Measurements from ENCODE around the gene ST3GAL2. TPM values are rescaled to one million over a fixed set of nuclear protein-coding genes. Genes with fewer than 3 reads are reported as not detected.
"Not testable (repeated sequence)": the region's sequence is repeated elsewhere in the genome, so short reads cannot be mapped to it uniquely, and the experiment has no call there.

ST3GAL2 gene
- total RNA-seq, 1 donor from 2014 or later, result 57.4 TPM

GRCh38 chr16:70342016-70342415 is 96.9 kb downstream of the ST3GAL2 start:
- Mint-ChIP-seq H3K36me3 (ENCODE audit: low read depth) (peaks cover 11% of the 10 kb centered on the region), H3K4me3 (no peak overlapping the region), H3K4me1 (peaks cover 9% of the 10 kb centered on the region), H3K27ac (no peak overlapping the region), H3K27me3 (no peaks in the 10 kb centered on the region), H3K9me3 (no peaks in the 10 kb centered on the region)
- no peak for ATAC-seq (ENCODE audit: low read depth)
- DNase-seq, result no peak
- intact Hi-C loops (cut with micrococcal nuclease), result no loop called here
- POLR2A ChIA-PET, result no interaction called here
- TF ChIP-seq CTCF (IDR thresholded peaks at IDR 0.05), result no peak
- CTCF ChIA-PET, result no interaction called here

- Mint-ChIP-seq H3K4me1 (peaks cover 6% of the 10 kb centered on the region), H3K36me3 (ENCODE audit: low read depth) (peaks cover 7% of the 10 kb centered on the region), H3K27me3 (no peaks in the 10 kb centered on the region), H3K27ac (no peak overlapping the region), H3K4me3 (no peak overlapping the region), H3K9me3 (no peaks in the 10 kb centered on the region)
- intact Hi-C loops (cut with micrococcal nuclease), result no loop called here
- ChIA-PET POLR2A (no interaction called here), CTCF (no interaction called here)
- DNase-seq (no peak), ATAC-seq (ENCODE audit: low read depth) (no peak)
- TF ChIP-seq CTCF (IDR thresholded peaks at IDR 0.05), result no peak
Observed at GRCh38 chr16:70341600-70341999, 97.3 kb downstream of the ST3GAL2 start.

GRCh38 chr16:70337814-70338213 is 101.1 kb downstream of the ST3GAL2 start:
- H3K27ac Mint-ChIP-seq, result no peak overlapping the region
- no peaks in the 10 kb centered on the region for H3K9me3 Mint-ChIP-seq
- DNase-seq, result no peak
- POLR2A ChIA-PET, result no interaction called here
- no peaks in the 10 kb centered on the region for H3K27me3 Mint-ChIP-seq
- peaks cover 29% of the 10 kb centered on the region for H3K36me3 Mint-ChIP-seq (ENCODE audit: low read depth)
- no peak for TF ChIP-seq CTCF (IDR thresholded peaks at IDR 0.05)
- H3K4me3 Mint-ChIP-seq, result no peak overlapping the region
- no peaks in the 10 kb centered on the region for H3K4me1 Mint-ChIP-seq
- CTCF ChIA-PET, result no interaction called here
- intact Hi-C loops (cut with micrococcal nuclease), result no loop called here
- ATAC-seq (ENCODE audit: low read depth), result no peak

- Mint-ChIP-seq H3K27ac (peak overlapping the region; percentile 32), H3K36me3 (ENCODE audit: low read depth) (peaks cover 52% of the 10 kb centered on the region)
- ATAC-seq (ENCODE audit: low read depth); H3K4me1 Mint-ChIP-seq; CTCF ChIA-PET; H3K9me3 Mint-ChIP-seq; DNase-seq; H3K27me3 Mint-ChIP-seq; H3K4me3 Mint-ChIP-seq; intact Hi-C loops (cut with micrococcal nuclease); POLR2A ChIA-PET: not testable (repeated sequence)
Observed at GRCh38 chr16:70332728-70333127, 106.2 kb downstream of the ST3GAL2 start.

GRCh38 chr16:70331588-70332358 is 107.1 kb downstream of the ST3GAL2 start:
- DNase-seq (no peak), ATAC-seq (ENCODE audit: low read depth) (peak; percentile 49)
- peak overlapping the region; percentile 32 for H3K27ac Mint-ChIP-seq
- H3K9me3 Mint-ChIP-seq, result no peaks in the 10 kb centered on the region
- no peak overlapping the region for H3K4me3 Mint-ChIP-seq
- H3K36me3 Mint-ChIP-seq (ENCODE audit: low read depth), result peaks cover 53% of the 10 kb centered on the region
- intact Hi-C loops (cut with micrococcal nuclease), result no loop called here
- TF ChIP-seq CTCF (IDR thresholded peaks at IDR 0.05), result no peak
- no peaks in the 10 kb centered on the region for H3K27me3 Mint-ChIP-seq
- CTCF ChIA-PET, result interaction anchor here (0.6 to 2.0 kb wide), 4 partner anchors 13 to 323 kb away, joined by 3 to 9 read pairs (median 4); no protein-coding TSS in a partner anchor
- no peaks in the 10 kb centered on the region for H3K4me1 Mint-ChIP-seq
- POLR2A ChIA-PET, result interaction anchor here (0.7 kb wide), 1 partner anchor 15 kb away, joined by 4 read pairs; the partner anchor contains the start of gene DDX19A

Measured in activated B cell treated with CpG ODN at 0.5 μM for 24 hours (primary cell).